ENCODE data around the gene NOP10.
"Not testable (repeated sequence)": the region's sequence is repeated elsewhere in the genome, so short reads cannot be mapped to it uniquely, and the experiment has no call there.

Gene NOP10

DNA sequence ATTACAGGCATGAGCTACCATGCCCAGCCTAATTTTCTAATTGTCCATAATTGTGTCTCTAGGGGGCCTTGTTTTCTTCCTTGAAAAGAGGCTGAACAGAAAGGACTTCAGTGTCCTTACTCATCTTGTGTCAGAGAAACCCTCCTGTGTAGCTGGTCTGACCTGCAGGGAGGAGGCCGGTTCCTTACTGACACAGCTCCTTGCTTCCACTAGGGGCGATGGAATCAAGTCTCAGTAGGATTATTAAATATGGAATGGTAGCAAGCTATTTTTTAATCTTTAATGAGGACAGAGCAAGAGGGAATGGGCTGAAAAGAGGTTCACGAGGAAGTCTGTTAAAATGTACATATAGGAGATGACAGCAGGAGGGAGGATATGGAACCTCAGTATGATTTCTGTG lies 15.4 kb upstream of the NOP10 start:
- DNase-seq, result no peak

DNA sequence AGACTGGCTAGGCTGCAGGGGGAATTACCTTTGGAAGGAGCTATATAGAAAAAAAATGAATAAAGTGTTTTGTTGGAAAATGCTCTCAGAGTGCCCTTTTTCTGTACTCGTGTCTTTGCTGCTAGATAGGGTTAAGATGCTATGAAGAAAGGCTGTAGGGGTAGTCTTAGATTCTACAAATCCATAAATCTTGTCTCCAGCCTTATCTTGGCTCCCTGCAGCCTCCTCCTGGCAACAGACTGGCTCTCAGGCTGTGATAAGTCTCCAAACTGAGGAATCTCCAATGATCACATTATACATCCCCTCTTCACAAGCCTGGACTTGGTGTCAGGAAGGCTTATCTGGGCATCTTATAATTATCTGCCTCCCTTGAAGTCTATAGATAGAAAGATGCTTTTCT lies 14.7 kb upstream of the NOP10 start:
- DNase-seq, result no peak

DNA sequence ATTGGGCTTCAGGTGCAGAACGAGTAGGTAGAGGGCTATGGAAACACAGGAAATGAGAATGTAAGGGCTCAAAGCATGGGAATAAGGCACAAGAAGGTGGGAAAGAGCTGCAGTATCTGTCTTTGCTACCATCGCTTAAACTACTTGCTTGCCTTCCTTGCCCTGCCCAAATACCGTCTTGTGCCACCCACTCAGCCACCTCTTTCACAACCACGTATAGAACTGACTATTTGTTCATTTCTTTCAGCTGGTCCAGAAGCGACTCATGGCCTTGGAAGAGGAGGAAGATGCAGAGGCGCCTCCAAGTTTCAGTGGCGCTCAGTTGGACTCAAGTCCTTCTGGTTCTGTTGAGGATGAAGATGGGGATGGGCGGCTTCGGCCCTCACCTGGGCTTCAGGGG lies 12.3 kb upstream of the NOP10 start:
- DNase-seq, result no peak

DNA sequence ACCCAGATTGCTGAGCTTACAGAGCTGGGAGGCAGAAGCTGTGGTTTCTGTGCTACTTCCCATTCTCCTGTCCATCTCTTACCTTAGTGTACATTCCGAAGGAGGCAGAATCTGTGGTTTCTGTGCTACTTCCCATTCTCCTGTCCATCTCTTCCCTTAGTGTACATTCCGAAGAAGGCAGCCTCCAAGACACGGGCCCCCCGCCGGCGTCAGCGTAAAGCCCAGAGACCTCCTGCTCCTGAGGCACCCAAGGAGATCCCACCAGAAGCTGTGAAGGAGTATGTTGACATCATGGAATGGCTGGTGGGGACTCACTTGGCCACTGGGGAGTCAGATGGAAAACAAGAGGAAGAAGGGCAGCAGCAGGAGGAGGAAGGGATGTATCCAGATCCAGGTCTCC lies 11.3 kb upstream of the NOP10 start:
- no peak for DNase-seq

DNA sequence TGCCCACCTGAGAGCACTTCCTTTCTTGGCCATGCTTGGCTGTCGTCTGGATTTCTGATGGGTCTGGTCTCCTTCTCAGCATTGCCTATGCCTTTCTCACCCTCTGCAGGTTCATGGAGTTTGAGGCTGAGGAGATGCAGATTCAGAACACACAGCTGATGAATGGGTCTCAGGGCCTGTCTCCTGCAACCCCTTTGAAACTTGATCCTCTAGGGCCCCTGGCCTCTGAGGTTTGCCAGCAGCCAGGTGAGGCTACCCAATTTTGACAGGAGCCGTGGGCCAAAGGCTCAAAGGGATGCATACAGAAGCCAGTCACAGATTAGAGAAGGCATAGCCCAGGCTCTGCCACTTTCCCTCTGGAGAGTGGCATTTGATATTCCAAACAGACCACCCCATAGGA lies 10.7 kb upstream of the NOP10 start:
- no peak for DNase-seq

DNA sequence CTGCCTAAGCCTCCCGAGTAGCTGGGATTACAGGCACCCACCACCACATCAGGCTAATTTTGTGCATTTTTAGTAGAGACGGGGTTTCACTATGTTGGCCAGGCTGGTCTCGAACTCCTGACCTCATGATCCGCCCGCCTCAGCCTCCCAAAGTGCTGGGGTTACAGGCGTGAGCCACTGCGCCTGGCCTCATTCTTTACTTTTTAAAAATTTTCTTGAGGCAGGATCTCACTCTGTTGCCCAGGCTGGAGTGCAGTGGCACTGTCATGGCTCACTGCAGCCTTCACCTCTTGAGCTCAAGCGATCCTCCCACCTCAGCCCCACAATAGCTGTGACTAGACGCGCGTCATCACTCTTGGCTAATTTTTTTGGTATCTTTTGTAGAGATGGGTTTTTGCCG lies 10.1 kb upstream of the NOP10 start:
- DNase-seq, result not testable (repeated sequence)

DNA sequence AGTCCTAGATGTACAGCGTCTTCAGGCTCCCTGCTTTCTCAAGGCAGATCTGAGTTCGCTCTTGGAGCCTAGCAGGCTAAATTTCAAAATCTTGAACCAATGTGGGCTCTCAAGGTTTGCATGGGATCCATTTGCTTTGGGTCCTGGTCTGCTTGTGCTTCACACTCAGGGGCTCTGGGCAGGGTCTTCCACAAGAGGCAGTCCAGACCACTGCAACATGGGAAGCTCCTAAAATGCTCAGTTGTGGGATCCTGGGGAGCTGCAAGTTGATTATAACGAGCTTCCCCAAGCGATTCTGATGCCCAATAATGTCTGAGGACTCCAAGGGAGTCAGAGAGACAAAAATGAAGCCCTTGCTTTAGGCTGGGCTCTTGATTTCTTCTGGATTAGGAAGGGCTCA lies 6.8 kb upstream of the NOP10 start:
- no peak for DNase-seq

DNA sequence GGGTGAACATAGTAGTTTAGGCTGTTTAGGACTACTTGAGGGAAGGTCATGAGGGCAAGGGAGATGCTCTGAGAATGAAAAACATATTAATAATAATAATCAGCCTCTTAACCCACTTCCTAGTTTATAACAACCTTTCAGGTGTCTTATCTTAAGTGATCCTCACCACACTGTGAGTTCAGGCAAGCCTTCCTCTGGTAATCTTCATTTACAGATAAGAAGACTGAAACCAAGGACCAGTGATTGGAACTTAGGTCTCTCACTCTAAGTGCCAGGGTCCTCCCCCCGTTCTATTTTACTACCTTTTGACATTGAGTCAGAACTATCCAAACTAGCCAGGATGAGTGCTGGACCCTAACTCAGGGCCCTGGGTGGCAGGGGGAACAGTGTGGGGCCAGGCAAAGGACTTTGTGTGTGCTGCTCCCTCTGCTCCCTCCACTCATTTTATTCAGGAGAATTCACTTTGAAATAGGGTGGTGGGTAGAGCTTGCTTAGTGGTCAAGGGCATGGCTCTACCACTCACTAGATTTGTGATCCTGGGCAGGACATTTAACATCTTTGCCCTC lies 5.9 kb upstream of the NOP10 start:
- DNase-seq, result no peak

DNA sequence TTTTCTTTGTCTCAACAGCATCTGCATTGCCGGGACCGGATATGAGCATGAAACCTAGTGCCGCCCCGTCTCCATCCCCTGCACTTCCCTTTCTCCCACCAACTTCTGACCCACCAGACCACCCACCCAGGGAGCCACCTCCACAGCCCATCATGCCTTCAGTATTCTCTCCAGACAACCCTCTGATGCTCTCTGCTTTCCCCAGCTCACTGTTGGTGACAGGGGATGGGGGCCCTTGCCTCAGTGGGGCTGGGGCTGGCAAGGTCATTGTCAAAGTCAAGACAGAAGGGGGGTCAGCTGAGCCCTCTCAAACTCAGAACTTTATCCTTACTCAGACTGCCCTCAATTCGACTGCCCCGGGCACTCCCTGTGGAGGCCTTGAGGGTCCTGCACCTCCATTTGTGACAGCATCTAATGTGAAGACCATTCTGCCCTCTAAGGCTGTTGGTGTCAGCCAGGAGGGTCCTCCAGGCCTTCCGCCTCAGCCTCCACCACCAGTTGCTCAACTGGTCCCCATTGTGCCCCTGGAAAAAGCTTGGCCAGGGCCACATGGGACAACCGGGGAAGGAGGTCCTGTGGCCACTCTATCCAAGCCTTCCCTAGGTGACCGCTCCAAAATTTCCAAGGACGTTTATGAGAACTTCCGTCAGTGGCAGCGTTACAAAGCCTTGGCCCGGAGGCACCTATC lies 5.2 kb upstream of the NOP10 start:
- no peak for DNase-seq

DNA sequence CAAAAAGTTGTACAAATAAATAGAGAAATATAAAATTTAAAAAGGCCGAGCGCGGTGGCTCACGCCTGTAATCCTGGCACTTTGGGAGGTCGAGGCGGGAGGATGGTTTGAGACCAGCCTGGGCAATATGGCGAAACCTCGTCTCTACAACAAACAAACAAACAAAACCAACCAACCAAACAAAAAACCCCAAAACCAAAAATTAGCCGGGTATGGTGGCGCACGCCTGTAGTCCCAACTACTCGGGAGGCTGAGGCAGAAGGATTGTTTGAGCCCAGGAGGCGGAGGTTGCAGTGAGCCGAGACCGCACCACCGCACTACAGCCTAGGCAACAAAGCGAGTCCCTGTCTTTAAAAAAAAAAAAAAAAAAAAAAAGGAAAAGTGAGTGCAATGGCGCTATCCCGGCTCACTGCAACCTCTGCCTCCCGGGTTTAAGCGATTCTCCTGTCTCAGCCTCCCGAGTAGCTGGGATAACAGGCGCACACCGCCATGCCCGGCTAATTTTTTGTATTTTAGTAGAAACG lies 661 bp downstream of the NOP10 start:
- not testable (repeated sequence) for DNase-seq

DNA sequence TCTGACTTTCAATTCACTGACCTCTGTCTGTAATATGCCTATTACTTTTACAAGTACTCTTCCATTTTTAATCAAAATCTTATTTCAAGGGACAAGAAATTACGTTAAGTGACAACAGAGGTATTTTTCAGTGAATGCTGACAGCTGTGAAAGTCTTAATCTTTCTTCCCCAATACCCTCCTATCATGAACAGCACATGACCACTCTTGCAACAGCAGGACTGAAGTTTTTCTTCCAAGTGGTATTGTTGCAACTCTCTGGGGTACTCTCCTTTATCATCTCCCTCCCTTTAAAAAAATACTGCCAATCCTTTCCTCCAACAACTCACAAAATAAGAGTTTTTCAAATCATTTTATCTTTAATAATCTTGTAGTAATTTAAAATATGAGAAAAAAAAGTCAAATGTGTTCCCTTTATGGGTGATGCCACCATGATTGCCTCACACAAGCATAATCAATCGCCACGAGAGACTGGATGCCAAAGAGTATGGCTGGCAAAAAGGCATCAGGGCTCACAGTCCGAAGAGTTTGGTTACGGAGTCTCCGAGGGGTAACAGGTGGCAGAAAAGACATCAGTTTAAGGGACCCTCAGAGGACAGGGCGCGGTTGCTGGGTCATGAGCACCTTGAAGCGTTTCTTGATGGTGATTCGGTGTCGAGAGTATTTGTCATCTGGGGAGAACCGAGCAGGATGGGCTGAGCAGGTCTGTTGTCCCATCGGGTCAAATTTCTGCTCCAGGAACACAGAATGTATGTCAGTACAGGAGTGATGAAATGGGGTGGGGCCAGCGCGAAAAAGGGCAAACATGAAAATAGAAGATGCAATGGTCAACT lies 1.3 kb downstream of the NOP10 start:
- no peak for DNase-seq

DNA sequence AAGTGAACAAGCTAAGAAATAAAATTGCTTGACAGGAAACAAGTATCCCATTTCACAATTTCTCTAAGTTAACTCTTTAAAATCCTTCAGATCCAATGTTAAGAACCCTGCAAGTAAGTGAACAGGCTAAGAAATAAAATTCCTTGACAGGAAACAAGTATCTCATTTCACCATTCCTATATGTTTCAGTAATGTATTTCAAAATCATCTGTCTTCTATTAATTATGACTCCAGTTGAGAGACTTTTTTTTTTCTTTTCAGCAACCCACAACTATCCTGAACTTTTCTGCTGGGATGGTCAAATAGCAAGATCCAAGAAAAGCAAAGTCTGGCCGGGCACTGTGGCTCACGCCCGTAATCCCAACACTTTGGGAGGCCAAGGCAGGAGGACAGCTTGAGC lies 3.0 kb downstream of the NOP10 start:
- no peak for DNase-seq

DNA sequence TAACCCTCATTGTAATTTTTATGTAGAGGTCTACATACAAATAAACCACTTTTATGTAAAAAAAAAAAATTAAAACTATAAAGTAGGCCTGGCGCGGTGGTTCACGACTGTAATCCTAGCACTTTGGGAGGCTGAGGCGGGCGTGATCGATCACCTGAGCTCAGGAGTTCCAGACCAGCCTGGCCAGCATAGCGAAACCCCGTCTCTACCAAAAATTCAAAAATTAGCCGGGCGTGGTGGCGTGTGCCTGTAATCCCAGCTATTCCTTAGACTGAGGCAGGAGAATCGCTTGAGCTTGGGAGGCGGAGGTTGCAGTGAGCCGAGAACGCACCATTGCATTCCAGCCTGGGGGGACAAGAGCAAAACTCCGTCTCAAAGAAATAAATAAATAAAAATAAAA lies 4.6 kb downstream of the NOP10 start:
- no peak for DNase-seq

DNA sequence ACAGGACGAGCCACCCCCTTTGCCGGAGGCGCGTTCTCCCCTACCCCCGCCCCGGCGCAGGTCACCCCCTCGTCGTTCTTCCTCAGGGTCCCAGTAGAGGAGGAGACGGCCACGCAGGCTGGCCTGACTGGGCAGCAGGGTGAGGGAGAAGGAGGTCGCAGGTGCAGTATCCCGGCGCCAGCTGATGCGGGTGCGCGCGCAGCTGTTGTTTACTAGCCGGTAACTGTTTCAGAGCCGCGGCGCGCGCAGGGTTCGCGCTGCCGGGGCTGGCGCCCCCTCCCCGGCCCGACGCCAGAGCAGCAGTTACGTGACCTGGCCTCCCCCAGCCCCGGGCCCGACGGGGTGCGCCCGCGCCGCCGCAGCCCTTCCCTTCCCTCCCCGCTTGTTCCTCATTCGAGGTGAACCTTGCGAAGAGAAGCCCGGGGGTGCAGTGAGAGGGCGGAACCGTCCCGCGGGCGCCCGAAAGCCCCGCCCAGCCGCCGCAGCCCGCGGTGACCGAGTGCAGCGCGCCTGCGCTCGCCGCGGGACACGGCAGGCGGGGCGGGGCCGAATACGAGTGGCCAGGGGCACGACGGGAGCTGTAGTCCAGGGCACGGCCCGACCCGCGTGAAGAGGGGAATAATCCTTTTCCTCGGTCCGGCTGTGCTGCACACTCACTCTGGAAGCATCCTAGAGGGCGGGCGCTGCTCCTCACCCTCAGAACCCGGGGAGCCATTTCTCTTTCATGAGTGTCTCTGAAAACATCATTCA lies 5.2 kb downstream of the NOP10 start, which contains the start of gene SLC12A6:
Gene SLC12A6 (minus strand): TSS at position 225 of the 750 bp plus-strand sequence. CDS start 1,101 bp downstream, outside the sequence.
- peak; percentile 78 for DNase-seq

DNA sequence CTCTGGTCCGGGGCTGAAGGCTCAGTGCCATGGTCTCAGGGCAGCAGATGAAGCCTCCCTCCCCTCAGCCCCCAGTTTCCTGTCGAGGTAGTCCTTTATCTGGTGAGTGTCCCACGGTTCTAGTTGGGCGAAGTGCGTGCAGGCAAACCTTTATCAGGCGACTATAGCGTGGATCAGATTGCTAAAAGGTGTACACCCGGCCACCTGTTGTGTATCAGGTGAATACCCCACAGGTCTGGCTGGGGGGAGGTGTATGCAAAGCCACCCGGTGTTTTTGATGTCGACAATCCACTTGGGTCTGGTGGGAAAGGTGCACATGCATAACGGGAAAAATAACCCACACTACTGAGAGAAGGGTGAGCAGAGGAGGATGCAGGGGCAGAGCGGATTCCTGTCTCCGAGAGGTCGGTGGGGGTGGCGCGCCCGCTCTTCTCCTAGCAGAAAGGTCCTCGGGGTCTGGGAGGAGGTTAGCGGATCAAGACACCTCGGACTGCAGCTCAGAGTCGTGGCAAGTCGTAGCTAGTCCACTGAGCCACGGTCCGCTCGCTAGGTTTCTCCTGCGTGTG lies 5.9 kb downstream of the NOP10 start:
- no peak for DNase-seq

DNA sequence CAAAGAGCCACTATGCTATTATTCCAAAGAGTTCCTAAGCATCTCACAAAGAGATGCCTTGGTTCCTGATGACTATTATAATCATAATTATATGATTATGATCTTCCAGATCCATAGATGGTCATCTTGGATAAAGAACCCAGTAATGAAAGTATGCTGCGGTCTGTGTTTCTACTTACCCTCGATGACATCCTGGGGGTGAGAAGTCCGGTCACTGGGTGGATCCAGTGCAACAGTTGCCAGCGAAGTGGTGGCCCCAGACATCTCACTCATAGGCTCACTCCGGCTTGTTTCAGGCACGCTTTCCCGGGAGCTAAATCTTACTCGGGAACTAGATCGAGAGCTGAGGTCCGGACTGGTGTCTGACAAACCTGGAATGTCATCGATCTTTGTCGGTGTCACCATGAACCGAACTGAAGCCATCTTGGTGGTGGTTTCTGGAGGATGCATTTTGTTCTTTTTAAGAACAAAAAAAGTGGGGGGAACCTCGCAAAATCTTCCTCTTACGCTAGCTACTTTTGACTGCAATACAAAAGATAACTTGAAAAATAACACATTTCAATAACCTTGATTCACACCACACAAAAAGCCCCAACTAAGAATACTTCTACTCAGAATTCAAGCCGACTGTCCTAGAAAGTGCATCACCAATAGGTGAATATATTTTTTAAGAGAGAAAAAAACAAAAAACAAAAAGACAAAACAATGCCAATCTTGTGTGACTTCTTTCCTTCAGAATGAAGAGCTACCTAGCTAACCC lies 6.5 kb downstream of the NOP10 start:
- no peak for DNase-seq

DNA sequence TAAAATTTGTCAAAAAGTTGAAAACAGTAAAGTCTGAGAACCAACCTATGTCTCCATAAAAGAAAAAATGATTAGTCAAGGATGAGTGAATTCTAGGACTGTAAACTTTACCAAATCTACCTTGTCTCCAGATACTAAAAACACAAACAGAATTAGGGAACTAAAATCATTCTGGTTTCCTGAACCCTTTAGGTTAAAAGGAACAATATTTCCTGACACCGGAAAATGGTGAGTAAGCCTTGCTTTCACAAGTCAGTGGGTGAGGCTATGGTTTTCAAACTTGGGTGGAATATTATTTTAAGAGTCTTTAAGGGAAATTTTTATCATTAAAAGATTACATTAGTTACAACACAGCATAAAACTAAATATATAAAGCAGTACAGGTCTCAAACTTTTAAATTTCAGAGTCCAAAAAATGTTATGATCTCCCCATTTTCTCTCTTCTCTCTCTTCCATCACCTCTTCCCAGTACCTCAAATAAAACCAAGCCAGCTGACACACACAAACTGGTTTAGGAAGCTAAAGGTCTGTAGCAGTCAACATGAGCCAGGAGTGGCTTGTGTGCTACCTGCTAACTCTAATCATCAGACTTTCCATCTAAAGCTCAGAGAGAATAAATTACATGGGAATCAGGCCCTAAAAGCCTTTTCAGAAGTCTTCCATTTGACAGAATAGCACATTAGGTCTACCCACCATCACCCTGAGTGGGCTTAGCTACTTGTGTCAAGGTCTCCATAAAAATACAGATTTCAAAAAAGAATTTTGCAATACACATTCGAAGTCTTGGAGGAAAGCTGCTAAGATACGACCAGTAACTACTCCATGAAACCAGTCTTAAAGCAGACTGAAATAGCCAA lies 7.5 kb downstream of the NOP10 start:
- no peak for DNase-seq

DNA sequence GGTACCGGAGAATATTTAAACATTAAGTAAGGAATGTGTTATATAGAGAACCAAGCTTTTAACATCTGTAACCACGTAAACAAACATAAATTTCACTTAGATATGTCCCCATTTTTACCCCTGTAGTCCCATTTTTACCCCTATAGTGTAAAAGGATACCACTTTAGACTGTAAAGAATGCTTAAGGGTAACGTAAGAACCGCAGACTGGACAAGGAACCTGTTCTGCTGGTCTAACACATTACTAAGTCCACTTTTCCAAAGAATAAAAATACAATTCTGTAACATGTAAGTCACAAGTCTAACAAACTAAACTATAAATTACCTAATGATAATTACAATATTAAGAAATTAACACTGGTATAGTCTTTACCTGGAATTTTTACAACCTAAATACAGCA lies 8.3 kb downstream of the NOP10 start:
- DNase-seq, result no peak

DNA sequence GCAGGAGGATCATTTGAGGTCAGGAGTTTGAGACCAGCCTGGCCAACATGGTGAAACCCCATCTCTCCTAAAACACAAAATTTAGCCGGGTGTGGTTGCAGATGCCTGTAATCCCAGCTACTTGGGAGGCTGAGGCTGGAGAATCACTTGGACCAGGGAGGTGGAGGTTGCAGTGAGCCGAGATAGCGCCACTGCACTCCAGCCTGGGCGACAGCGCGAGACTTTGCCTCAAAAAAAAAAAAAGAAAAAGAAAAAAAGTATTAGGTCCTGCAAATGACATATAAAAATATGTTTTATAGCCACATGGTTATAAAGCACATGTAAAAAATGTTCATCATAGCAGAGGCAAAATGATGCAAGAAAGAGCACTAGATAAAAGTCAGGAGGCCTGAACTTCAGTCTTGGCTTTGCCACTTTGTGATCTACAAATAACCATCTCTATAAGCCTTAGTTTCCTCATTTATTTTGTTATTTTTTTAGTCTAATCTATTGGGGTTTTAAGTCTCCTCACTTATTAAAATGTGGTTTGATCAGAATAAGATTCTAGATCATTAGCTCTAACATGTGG lies 10.3 kb downstream of the NOP10 start:
- no peak for DNase-seq

DNA sequence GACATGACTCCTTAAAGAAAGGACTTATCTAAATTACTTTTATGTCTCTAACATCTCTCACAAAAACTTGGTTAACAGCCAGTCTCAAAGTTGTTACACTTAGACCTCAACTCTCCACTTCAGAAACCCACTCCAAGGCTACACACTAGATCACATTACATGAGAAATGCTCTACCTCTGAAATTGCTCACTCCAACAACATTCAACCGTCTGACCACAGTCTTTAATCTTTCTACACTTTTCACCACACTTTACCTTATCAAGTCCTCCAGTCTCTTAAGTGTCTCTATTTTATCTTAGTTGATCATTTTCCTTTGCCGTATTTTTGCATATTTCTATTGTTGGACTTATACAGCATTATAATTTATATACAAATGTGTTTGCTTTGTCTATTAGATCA lies 11.1 kb downstream of the NOP10 start:
- no peak for DNase-seq

DNA sequence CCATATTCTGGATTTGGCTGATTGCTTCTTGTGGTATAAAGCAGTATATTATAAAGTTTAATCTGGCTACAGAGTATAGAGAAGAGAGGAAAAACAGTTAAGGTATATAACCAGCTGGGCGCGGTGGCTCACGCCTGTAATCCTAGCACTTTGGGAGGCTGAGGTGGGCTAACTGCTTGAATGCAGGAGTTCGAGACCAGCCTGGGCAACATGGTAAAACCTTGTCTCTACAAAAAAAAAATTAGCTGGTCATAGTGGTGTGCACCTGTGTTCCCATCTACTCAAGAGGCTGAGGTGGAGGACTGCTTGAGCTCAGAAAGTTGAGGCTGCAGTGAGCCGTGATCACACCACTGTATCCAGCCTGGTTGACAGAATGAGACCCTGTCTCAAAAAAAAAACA lies 12.7 kb downstream of the NOP10 start:
- no peak for DNase-seq

Measured in NCI-H446 treated with DMSO at 0.1 percent for 48 hours (cell line).